HEK293T (cell line): ENCODE measurements around the gene PLEK.

ENCODE experiments used
- CTCF ChIA-PET: fragments of 350-600 bp; formaldehyde crosslinking; extraction: SDS; loops from one replicate; lab custom pipeline; 2021; ENCODE audit warnings: antibody characterized with exemption, inconsistent platforms; lab: Yijun Ruan, JAX
- POLR2A ChIA-PET: fragments of 350-600 bp; formaldehyde crosslinking; extraction: SDS; loops from one replicate; lab custom pipeline; 2020; ENCODE audit warnings: antibody characterized with exemption, inconsistent platforms; lab: Yijun Ruan, JAX
- DNase-seq: peaks from one replicate; pipeline ENCODE4 v3.0.0; 2012; ENCODE audit warnings: mixed read lengths; ENCODE audit errors: extremely low spot score
- ARNT ChIP-seq: fragments of 450-650 bp; IDR thresholded peaks from 2 replicates; pipeline ENCODE4 v1.6.1; 2017; ENCODE audit warnings: mild to moderate bottlenecking
- BHLHE40 ChIP-seq: fragments of 450-650 bp; IDR thresholded peaks from 2 replicates; pipeline ENCODE4 v1.6.1; 2016; ENCODE audit warnings: mild to moderate bottlenecking, moderate library complexity, borderline replicate concordance
- CTBP1 ChIP-seq: fragments of 450-650 bp; IDR thresholded peaks from 2 replicates; pipeline ENCODE4 v1.6.1; 2016; ENCODE audit warnings: borderline replicate concordance
- ELF4 ChIP-seq: fragments of 450-650 bp; IDR thresholded peaks from 2 replicates; pipeline ENCODE4 v1.6.1; 2017; ENCODE audit warnings: antibody characterized with exemption
- FOXA1 ChIP-seq: fragments of 450-650 bp; IDR thresholded peaks from 2 replicates; pipeline ENCODE4 v1.6.1; 2016; ENCODE audit warnings: mild to moderate bottlenecking
- FOXK2 ChIP-seq: fragments of 450-650 bp; IDR thresholded peaks from 2 replicates; pipeline ENCODE4 v1.6.1; 2016; ENCODE audit warnings: mild to moderate bottlenecking
- FOXM1 ChIP-seq: fragments of 450-650 bp; IDR thresholded peaks from 2 replicates; pipeline ENCODE4 v1.6.1; 2017; ENCODE audit warnings: mild to moderate bottlenecking, borderline replicate concordance
- HDGF ChIP-seq: fragments of 450-650 bp; IDR thresholded peaks from 2 replicates; pipeline ENCODE4 v1.6.1; 2017; ENCODE audit warnings: antibody characterized with exemption, borderline replicate concordance
- L3MBTL2 ChIP-seq: fragments of 450-650 bp; conservative IDR thresholded peaks from 2 replicates; pipeline ENCODE4 v1.6.1; 2016; ENCODE audit warnings: mild to moderate bottlenecking
- LEF1 ChIP-seq: fragments of 450-650 bp; IDR thresholded peaks from 2 replicates; pipeline ENCODE4 v1.6.1; 2017; ENCODE audit warnings: mild to moderate bottlenecking, borderline replicate concordance
- NFRKB ChIP-seq: fragments of 450-650 bp; IDR thresholded peaks from 2 replicates; pipeline ENCODE4 v1.6.1; 2016; ENCODE audit warnings: mild to moderate bottlenecking, moderate library complexity
- PKNOX1 ChIP-seq: fragments of 450-650 bp; IDR thresholded peaks from 2 replicates; pipeline ENCODE4 v1.6.1; 2016
- SP1 ChIP-seq: fragments of 450-650 bp; IDR thresholded peaks from 2 replicates; pipeline ENCODE4 v1.6.1; 2017
- SUZ12 ChIP-seq: fragments of 450-650 bp; IDR thresholded peaks from 2 replicates; pipeline ENCODE4 v1.6.1; 2016; ENCODE audit warnings: mild to moderate bottlenecking
- TARDBP ChIP-seq: fragments of 450-650 bp; IDR thresholded peaks from 2 replicates; pipeline ENCODE4 v1.6.1; 2016
- ZNF384 ChIP-seq: fragments of 450-650 bp; IDR thresholded peaks from 2 replicates; pipeline ENCODE4 v1.6.1; 2016

The PLEK gene

DNA sequence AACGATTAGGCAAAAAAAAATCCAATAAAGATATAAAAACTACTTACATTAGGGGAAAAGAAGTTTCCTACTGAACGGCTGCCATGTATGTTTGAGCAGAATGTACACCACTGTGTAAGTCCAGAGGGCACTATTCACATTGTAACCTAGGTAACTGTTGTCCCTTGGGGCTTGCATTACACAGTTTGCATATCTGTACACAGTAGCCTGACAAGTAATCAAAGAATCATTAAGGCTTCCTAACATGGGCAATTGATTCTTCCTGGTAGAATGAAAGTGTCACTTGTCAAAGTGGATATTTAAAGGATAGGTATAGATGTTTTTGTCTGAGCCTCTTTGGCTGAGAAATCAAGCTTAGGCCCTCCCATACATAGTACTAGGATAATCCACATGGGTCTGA is 39.1 kb downstream of the PLEK start:
- no peak for DNase-seq
- POLR2A ChIA-PET = interaction anchor here (0.6 kb wide), 1 partner anchor 64 kb away, joined by 3 read pairs; no protein-coding TSS in a partner anchor
- TF ChIP-seq ZNF384 (no peak), NFRKB (no peak), SUZ12 (no peak), ARNT (no peak), TARDBP (no peak), CTBP1 (no peak)
- CTCF ChIA-PET = no interaction called here

GRCh38 chr2:68404893-68405799 is 40.1 kb downstream of the PLEK start:
- CTCF ChIA-PET = no interaction called here
- no peak for DNase-seq
- POLR2A ChIA-PET = no interaction called here
- TF ChIP-seq ELF4 (no peak), PKNOX1 (no peak), CTBP1 (no peak), HDGF (no peak), NFRKB (no peak), LEF1 (no peak), SP1 (no peak), ARNT (no peak), SUZ12 (no peak), FOXA1 (no peak), L3MBTL2 (no peak), FOXK2 (no peak), FOXM1 (no peak)

- CTCF ChIA-PET = interaction anchor here (0.6 kb wide), 1 partner anchor 29 kb away, joined by 7 read pairs; no protein-coding TSS in a partner anchor
Measured at GRCh38 chr2:68411397-68412126, 46.5 kb downstream of the PLEK start.

DNA sequence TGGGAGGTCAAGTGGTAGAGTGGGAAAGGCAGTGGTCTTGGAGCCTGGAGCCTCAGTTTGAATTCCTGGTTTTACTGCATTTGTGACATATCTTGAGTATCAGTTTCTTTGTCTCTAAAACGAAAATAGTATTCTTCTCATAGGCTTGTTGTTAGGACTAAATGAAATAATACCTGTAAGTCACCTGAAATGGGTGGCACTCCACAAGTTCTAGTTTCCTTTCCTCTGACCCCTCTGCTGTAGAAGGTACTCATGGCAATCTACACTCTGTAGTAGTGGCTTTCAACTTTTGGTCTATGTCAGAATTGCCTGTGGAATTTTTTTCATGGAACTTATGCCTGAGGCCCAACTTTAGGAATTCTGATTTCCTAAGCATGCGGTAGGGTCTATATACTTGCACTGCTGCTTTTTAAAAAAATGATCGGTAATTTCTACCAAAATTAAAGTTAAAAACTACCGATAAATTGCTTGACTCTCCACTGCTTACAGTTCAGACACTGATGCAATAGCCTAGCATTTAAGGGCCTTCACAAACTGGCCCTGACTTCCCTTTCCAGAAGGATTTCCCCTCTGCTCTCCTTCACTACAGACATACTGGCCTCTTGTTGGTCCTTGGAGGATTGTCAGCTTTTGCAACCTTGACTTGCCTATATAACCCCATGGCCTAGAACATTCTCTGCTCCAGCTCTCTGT is 47.2 kb downstream of the PLEK start:
- DNase-seq = no peak
- ChIA-PET CTCF (no interaction called here), POLR2A (no interaction called here)
- TF ChIP-seq SP1 (no peak), ARNT (no peak), HDGF (no peak), ELF4 (no peak), PKNOX1 (no peak), TARDBP (no peak), NFRKB (no peak), ZNF384 (no peak), L3MBTL2 (no peak), CTBP1 (no peak), SUZ12 (no peak), FOXK2 (no peak), FOXA1 (no peak), BHLHE40 (no peak), FOXM1 (no peak), LEF1 (no peak)

More at GRCh38 chr2:68411397-68412126, 46.5 kb downstream of the PLEK start:
- POLR2A ChIA-PET = no interaction called here
- no peak for DNase-seq
- no peak for TF ChIP-seq SP1
- TF ChIP-seq ZNF384 = no peak
- no peak for TF ChIP-seq FOXK2
- no peak for TF ChIP-seq ARNT
- TF ChIP-seq CTBP1 = no peak
- TF ChIP-seq HDGF = no peak
- TF ChIP-seq TARDBP = no peak
- TF ChIP-seq SUZ12 = no peak
- no peak for TF ChIP-seq L3MBTL2
- no peak for TF ChIP-seq FOXA1
- no peak for TF ChIP-seq NFRKB
- no peak for TF ChIP-seq ELF4
- no peak for TF ChIP-seq LEF1
- TF ChIP-seq FOXM1 = no peak
- no peak for TF ChIP-seq PKNOX1
- no peak for TF ChIP-seq BHLHE40

DNA sequence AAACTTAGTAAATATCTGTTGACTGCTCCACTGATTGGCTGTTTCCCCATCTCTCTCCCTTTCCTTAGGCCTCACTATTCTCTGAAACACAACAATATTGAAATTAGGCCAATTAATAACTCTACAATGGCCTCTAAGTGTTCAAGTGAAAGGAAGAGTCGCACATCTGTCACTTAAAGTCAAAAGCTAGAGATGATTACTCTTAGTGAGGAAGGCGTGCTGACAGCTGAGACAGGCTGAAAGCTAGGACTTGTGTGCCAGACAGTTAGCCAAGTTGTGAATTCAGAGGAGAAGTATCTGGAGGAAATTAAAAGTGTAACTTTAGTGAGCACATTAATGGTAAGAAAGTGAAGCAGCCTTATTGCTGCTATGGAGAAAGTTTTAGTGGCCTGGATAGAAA is 48.4 kb downstream of the PLEK start:
- CTCF ChIA-PET = no interaction called here
- DNase-seq = no peak
- POLR2A ChIA-PET = no interaction called here
- TF ChIP-seq FOXA1 (no peak), LEF1 (no peak), CTBP1 (no peak), ELF4 (no peak), NFRKB (no peak), ZNF384 (no peak), L3MBTL2 (no peak)

DNA sequence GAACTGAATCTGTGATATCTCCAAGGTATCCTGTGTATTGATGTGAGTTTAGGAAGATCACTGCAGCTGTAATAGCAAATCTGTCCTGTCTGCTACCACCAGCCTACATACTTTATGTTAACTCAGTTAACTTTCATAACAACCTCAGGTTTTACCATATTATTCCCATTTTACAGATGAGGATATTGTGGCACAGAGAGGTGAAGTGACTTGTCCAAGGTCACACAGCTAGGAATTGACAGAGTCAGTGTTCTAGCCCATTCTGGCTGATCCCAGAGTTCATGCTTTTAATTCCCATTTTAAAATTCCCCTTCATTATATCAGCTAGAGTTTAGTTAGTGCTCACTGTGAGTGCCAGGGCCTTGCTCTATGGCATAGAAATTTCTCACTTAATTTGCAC is 49.4 kb downstream of the PLEK start:
- no peak for TF ChIP-seq FOXA1
- no peak for TF ChIP-seq ZNF384
- TF ChIP-seq PKNOX1 = no peak
- TF ChIP-seq L3MBTL2 = no peak
- no peak for TF ChIP-seq SUZ12
- no peak for TF ChIP-seq FOXM1
- no peak for TF ChIP-seq BHLHE40
- TF ChIP-seq HDGF = no peak
- TF ChIP-seq ARNT = no peak
- TF ChIP-seq SP1 = no peak
- no peak for TF ChIP-seq ELF4
- TF ChIP-seq CTBP1 = no peak
- no peak for TF ChIP-seq FOXK2
- no peak for TF ChIP-seq TARDBP
- no peak for DNase-seq
- CTCF ChIA-PET = no interaction called here
- POLR2A ChIA-PET = no interaction called here
